Astrocyte (in vitro differentiated cells and primary cell): Measurements from ENCODE around the gene URM1.

Experiments used
- CTCF ChIP-seq: IDR thresholded peaks from 2 replicates; pipeline ENCODE4 v1.5.1; 2011; ENCODE audit warnings: low read depth, mild to moderate bottlenecking, inconsistent platforms, low read length, moderate library complexity; ENCODE audit not compliant: insufficient read depth
- EZH2 ChIP-seq: IDR thresholded peaks from 2 replicates; pipeline ENCODE4 v1.6.1; 2012; ENCODE audit warnings: mild to moderate bottlenecking, low read length, inconsistent platforms; ENCODE audit not compliant: insufficient read depth

- no peak for TF ChIP-seq CTCF
- TF ChIP-seq EZH2 = no peak
Measured at GRCh38 chr9:128421482-128421996, 50.4 kb downstream of the URM1 start.
